HG03575 (cell line): ENCODE results near the gene BRICD5.

Source experiments
- ATAC-seq: cut with Tn5 transposase; IDR thresholded peaks from one replicate; pipeline ENCODE4 v1.9.1; 2021; ENCODE audit not compliant: unreplicated experiment, insufficient number of reproducible peaks, low FRiP score; ENCODE audit errors: extremely low read depth

The BRICD5 gene

DNA sequence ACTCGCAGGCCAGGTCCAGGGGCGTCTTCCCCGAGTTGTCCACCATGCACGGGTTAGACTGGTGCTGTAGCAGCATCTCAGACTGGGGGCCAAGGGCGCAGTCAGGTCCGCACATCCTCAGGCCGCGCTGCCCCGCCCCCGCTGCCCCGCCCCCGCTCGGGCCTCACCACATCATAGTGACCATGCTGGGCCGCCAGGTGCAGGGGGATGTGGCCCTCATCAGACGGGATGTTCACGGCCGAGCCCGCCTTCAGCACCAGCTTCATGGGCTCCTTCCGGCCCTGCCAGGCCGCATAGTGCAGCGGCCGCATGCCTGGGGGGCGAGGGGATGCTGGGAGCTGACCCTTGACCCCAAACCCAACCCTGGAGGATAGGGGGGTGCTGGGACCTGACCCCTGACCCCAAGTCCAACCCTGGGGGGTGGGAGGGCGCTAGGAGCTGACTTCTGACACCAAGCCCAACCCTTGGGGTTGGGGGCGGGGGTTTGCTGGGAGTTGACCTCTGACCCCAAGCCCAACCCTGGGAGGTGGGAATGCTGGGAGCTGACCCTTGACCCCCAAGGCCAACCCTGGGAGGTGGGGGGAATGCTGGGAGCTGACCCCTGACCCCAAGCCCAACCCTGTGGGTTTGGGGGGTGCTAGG, 21.3 kb downstream of the BRICD5 start:
- ATAC-seq = no peak

DNA sequence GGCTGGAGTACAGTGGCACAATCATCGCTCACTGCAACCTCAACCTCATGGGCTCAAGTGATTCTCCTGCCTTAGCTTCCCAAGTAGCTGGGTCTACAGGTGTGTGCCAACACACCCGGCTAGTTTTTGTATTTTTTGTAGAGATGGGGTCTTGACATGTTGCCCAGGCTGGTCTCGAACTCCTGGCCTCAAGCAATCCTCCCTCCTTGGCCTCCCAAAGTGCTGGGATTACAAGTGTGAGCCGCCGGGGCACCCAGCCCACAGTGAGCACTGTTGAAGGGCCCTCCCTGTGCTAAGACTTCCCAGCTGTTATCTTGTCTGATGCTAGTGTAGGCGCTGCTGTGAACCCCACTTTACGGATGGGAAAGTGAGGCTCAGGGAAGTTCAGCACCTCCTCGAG, 22.3 kb downstream of the BRICD5 start:
- ATAC-seq = no peak

DNA sequence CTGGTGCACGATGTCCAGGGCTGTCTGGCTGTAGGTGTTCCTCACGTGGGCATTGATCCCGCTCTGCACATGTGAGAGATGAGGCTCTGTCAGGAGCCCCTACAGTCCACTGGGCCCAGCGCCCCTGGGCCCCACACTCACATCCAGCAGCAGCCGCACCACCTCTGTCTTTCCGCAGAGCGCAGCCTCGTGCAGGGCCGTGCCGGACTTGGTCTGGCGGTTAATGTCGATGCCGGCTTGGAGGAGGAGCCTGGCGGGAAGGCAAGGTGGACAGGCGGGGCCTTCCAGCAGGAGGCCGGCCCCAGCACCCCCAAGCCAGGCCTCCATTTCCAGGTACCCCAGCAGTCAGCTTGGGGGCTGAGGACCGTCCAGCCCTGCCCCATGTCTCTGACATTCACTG, 23.5 kb downstream of the BRICD5 start:
- ATAC-seq = no peak

DNA sequence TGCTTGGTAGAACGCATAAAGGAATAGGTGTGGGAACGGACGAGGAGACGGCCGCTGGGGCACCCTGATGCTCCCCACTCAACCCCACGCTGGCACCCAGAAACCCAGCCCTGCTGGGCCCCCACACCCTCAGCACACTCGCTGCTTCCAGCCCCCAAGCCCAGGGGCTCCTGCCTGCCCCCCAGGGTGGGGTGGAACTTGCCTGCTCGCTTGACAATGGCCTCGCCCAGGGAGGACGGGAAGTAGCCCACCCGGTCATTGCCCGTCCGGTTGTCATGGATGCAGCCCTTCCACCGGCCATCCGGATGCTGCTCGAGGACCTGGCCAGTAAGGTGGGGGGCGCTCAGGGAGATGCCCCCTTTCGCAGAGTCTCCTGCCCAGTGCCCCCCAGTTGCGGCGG, 24.2 kb downstream of the BRICD5 start:
- no peak for ATAC-seq

DNA sequence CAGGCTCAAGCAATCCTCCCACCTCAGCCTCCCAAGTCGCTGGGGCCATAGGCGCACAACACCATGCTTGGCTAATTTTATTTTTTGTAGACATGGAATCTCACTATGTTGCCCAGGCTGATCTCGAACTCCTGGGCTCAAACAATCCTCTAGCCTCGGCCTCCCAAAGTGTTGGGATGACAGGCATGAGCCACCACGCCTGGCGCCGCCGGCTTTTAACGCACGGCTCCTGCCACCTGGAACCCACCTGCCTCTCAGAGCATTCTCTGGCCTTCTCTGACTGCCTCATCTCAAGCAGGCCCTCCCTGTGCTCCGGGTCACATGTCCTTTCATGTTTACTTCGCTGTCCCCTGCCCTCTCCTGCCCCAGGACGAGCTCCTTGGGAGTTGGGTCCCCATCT, 24.6 kb downstream of the BRICD5 start:
- no peak for ATAC-seq

DNA sequence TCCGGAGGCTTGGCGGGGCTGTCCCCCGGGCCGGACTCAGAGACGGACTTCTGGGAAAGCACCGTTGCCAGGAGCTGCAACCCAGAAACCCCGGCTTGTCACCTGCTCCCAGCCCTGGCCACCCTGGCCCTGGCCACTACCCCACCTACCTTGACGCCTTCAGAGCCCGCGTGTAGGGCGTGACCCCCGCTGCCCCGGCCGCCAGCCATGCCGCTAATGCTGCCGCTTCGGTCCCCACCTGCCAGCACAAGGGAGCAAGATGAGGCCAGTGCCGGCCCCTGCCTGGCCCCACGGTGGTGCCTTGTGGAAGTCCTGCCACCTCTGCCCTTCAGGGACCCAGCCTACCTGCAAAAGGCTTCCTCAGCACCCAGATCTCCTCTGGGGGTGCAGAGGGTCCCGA, 25.7 kb downstream of the BRICD5 start:
- ATAC-seq = no peak

DNA sequence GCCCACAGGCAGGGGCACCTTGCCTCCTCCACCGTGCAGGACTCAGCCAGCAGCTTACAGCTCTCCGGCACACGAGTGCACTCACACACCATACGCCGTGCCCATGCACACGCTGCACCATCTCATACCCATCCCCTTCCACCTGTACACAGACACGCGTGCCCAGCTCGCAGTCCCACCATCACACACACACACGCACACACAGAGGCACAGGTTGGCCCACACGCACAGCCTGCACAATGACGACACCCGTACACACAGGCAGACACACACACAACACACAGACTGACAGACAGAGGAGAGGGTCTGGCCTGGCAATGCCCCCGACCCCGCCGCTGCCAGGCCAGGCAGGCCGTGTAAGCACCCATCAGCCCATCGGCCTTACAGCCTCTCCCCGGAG, 26.3 kb downstream of the BRICD5 start:
- ATAC-seq = no peak

DNA sequence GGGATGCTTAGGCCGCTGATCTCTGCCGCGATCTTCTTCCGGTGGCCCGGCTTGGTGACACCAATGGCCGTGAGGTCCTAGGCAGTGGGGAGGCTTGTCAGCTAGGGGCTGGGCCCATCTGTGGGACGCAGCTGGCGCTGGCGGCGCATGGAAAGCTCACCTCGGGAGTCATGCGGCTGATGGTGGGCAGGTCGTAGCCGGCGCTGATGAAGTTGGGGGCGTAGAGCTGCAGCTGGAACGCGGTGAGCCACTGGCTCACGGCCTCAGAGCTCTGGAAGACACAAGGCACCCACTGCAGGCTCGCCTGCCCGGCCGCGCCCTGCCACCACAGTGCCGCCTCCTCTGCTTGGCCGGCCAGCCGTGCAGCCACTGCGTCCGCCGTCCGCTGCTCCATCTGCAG, 27.0 kb downstream of the BRICD5 start:
- ATAC-seq = no peak

DNA sequence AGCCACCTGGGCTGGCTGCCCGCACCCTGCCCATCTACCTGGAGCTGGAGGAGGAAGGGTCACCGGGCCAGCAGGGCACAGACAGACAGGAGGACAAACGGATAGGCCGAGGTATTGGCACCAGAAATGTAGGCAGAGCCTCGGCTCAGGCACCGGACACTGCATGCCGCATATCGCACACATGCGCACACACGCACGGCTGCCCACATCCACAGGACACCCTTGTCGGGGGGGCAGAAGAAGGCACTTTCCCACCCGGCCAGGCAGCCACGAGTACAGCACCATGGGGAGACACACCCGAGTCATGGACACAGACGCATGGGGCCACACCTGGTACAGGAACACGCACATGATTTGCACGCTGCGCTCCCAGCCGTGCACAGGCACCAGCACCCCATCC, 28.7 kb downstream of the BRICD5 start:
- no peak for ATAC-seq

DNA sequence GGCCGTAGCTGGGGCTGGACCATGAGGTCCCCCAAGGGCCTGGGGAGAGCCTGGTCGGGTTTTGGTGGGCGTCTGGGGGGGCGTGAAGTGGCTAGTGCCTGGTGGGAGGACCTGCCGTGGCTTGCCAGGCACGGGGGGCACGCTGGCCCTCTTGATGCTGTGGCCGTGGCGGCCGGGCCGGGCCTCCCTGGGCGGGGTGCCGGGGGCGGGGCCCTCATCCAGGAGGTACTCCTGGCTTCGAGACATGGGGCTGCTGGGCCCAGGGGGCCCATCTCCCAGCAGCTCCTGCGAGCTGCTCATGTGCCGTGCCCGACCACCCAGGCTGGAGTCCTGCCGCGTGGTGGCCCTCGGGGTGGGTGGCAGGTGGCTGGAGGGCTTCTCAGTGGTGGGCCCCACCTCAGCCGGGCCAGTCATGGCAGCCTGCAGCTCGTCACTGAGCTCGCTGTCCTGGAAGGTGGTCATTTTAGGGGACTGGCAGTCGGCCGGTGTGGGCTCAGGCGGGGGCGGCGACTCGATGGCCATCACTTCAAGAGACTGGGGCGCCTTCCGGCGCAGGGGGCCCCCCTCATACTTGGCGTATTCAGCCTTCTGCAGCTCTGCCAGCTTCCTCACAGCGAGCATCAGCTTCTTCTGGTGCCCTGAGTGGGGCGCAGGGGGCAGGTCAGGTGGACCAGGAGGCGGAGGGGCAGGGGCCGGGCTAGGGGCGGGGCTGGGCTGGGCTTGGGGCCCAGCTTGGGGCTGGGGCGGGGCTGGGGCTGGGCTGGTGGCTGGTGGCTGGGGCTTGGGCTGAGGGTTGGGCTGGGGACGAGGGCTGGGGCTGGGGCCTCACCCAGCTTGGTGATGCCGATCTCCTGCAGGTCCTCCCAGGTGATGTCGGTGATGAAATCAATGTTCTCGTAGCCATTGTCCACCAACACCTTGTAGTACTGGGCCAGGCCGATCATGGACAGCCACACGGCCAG, 29.4 kb downstream of the BRICD5 start:
- ATAC-seq = no peak

DNA sequence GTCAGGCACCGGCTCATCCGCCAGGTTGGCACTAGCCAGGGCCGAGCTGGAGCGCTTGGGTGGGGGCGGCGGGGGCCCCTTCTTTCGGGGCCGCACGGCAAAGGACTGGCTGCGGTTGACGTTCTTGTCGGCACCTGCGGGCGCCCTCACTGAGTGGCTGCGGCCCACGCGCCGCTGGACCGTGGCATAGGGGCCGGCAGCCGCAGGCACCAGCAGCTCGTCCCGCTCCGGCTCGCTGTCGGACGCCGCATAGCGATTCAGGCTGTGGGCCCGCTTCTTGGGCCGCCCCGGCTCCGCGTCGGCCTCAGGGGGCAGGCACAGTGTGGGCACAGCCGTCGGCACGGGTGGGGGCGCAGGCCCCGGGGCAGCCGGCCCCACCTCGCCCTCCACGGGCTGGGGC, 30.2 kb downstream of the BRICD5 start:
- ATAC-seq = no peak

DNA sequence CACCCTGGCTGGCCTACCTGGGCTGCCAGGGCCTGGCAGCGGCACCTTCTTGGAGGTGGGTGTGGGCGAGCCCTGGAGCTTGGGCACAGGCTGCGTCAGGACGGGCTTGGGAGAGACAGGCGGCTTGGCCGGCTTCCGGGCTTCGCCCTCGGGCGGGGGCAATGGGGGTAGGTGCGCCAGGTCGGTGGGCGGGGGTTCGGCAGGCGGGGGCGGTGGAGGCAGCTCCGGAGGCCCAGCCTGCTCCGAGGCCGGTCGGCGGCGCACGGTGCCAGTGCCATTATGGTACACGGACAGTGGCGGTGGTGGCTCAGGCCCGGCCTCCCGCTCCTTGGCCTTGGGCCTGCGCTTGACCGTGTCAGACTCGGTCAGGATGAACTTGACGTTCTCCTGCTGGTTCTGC, 31.1 kb downstream of the BRICD5 start:
- no peak for ATAC-seq

DNA sequence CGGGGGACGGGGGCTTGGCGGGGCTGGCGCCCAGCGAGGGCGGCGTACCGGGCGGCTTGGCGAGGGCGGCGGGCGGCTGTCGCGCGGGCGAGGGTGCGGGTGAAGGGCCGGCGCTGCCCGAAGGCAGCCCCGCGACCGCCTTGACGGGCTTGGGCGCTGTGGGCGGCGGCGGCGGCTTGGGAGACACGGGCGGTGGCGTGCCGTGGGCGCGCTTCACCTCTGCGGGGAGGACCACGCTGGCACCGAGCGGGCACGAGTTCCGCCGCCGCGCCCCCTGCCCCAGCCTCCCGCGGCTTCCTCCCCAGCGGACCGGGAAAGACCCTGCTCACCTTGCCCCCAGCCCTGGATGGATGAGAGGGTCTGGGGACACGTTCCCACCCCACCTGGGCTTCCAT, 31.6 kb downstream of the BRICD5 start:
- ATAC-seq = no peak

DNA sequence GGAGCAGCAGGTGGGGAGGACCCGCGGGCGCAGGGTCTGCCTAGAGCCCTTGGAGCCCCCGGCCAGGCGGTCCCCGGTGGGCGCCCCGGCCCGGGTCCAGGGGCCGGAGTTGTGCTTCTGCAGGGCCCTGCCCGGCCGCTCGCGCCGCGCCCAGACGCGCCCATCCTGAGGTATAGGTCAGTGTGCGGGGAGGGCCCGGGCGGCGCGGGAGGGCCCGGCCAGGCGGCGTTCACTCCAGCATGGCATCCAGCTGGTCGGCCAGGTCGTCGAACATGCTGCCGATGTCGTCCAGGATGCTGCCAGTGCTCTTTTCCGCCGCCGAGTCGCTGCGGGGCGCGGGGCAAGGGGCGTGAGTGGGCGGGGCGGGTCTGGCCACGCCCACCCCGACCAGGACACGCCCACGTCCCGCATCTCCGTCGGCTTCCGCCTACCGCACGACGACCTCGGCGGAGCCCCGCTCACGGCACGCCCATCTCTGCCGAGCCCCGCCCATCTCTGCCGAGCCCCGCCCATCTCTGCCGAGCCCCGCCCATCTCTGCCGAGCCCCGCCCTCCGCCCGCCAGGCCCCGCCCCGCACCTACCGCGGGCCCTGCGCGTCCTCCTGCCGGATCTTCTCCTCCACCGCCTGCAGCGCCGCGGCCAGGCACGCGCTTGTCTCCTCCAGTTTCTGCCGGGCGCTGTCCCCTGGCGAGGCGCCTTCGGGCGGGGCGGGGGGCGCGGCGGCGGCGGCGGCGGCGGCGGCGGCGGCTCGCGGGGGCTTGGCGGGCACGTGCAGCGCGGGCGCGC, 32.1 kb downstream of the BRICD5 start:
- ATAC-seq = no peak

DNA sequence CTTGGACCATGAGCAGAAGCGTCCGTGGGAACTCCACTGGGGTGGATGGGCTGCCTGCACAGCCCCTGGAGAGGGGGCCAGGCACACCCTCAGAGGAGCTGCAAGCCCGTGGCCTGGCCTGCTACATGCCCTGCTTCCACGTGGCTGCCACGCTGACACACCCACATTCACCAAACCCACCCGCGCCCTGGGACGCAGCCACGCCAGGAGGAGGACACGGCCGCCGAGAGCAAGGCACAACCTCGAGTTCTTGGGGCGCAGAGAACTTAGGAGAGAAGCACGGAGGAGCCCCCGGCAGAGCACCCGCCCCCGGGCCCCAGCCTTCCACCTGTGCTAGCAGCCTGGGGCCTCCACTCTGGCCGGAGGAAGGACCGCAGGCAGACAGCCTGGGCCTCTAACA, 33.1 kb downstream of the BRICD5 start:
- ATAC-seq = no peak

DNA sequence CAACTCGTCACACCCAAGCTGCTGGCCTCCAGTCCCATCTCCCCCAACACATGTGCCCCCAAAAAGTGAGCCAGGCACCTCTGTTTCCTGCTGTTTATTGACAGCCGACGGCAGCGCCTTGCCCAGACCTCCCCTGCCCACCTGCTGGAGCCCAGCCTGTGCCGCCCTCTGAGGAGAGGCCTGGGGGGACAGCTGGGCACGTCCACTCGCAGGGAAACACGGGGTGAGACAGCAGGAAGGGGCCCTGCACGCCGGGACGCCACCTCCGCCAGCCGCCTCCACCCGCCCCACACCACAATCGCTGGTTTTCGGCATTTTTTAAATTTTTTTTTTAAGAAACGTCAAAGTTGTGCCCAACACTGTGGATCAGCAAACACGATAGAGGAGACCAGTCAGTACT, 33.6 kb downstream of the BRICD5 start:
- ATAC-seq = no peak

DNA sequence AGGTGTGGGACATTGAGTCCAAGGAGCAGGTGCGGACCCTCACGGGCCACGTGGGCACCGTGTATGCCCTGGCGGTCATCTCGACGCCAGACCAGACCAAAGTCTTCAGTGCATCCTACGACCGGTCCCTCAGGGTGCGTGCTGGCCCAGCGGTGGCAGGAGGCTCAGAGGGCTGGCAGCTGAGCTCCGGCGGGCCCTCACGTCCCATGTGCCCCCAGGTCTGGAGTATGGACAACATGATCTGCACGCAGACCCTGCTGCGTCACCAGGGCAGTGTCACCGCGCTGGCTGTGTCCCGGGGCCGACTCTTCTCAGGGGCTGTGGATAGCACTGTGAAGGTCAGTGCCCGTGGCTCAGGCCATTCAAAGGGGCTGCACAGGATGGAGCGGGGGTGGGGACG, 34.6 kb downstream of the BRICD5 start:
- ATAC-seq = no peak

DNA sequence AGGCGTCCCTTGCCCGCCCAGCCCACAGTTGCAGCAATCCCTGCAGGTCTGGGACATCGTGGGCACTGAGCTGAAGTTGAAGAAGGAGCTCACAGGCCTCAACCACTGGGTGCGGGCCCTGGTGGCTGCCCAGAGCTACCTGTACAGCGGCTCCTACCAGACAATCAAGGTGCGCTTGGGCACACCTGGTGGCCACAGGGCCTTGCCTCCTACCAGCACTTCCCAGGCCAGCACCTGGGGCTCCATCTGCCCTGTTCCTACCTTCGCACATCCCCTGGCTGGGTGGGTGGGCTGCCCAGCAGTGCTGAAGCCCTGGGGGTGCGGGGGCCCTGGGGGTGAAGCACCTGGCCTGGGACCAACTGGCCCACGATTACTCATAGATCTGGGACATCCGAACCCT, 35.2 kb downstream of the BRICD5 start:
- ATAC-seq = no peak

DNA sequence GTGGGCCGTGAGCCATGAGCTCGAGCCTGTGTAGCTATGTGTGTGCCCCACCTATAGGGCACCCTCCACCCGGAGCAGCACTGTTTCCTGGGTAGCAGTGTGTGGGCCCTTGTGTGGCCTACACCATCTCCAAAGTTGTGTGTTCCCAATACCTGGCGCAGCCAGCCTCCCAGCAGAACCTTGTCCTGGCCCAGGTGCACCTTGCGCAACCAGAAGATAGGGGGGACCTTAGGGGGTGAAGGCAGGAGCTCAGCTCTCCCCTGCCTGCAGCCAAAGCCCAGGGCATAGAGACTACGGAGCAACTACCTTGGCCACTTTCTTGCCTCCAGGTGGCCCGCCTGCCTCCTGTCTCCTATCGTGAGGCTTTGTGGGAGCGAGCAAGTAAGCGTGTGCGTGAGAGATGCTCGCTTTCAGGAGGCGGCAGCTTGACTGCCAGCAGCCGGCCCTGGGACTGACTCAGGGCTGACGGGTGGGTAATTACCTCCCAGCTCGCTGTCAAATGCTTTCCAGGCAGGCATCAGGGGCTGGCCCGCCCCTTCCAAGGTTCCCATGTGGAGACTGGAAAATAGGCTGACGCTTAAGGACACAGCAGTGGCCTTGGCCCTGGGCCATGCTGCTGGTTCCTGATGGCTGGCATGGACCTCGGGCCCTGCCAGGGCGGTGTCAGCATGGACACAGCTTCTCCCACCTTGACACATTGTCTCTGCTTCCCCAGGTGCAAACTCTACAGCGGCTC, 36.1 kb downstream of the BRICD5 start:
- no peak for ATAC-seq
